Stimulated activated CD8-positive, alpha-beta memory T cell treated with anti-CD3 and anti-CD28 coated beads, Interleukin-7, amount 100 ng/mL, for 1 hour (primary cell): ENCODE measurements around the gene RNASE3.
"Not testable (repeated sequence)": the region's sequence is repeated elsewhere in the genome, so short reads cannot be mapped to it uniquely, and the experiment has no call there.

Experiments used
- DNase-seq, 2 donors: peaks; one replicate each; pipeline ENCODE4 v3.0.0-alpha.2; 2020; ENCODE audit warnings: low read depth in 2 of 2

The RNASE3 gene

GRCh38 chr14:20891126-20891825 is at the start of gene RNASE3:
Gene RNASE3, plus strand, starts transcription at chr14:20891385. Its CDS starts 302 bp downstream, at chr14:20891687.
- DNase-seq, result not testable (repeated sequence)

- DNase-seq, result no peak
These were observed 44.6 kb upstream of the RNASE3 start for GRCh38 chr14:20846560-20846959.

- DNase-seq, result no peak
These were observed 42.8 kb upstream of the RNASE3 start for GRCh38 chr14:20848316-20848954.

GRCh38 chr14:20848955-20849570 is 42.1 kb upstream of the RNASE3 start:
- no peak for DNase-seq

GRCh38 chr14:20853042-20853441 is 38.1 kb upstream of the RNASE3 start:
- no peak for DNase-seq

GRCh38 chr14:20855652-20856291 is 35.4 kb upstream of the RNASE3 start:
- DNase-seq, result no peak

GRCh38 chr14:20857207-20857606 is 34.0 kb upstream of the RNASE3 start:
- DNase-seq, result no peak

- peak; percentile 34 to 62 for DNase-seq
These were observed 33.4 kb upstream of the RNASE3 start for GRCh38 chr14:20857630-20858261.

GRCh38 chr14:20866194-20866593 is 25.0 kb upstream of the RNASE3 start:
- DNase-seq, result no peak

GRCh38 chr14:20866963-20867362 is 24.2 kb upstream of the RNASE3 start:
- DNase-seq, result no peak

GRCh38 chr14:20873370-20874177 is 17.6 kb upstream of the RNASE3 start:
- peak; percentile 45 to 55 for DNase-seq

- DNase-seq, result no peak
These were observed 14.2 kb upstream of the RNASE3 start for GRCh38 chr14:20877016-20877415.

GRCh38 chr14:20878695-20879094 is 12.5 kb upstream of the RNASE3 start:
- no peak for DNase-seq

- DNase-seq, result not testable (repeated sequence)
These were observed 10.0 kb upstream of the RNASE3 start for GRCh38 chr14:20881229-20881628.

GRCh38 chr14:20882787-20883186 is 8.4 kb upstream of the RNASE3 start:
- not testable (repeated sequence) for DNase-seq

- not testable (repeated sequence) for DNase-seq
These were observed 2.8 kb upstream of the RNASE3 start for GRCh38 chr14:20888411-20888810.

- not testable (repeated sequence) for DNase-seq
These were observed 4.1 kb downstream of the RNASE3 start for GRCh38 chr14:20895322-20895721.

GRCh38 chr14:20904393-20905029 is 13.3 kb downstream of the RNASE3 start:
- DNase-seq, result no peak

- no peak for DNase-seq
These were observed 14.5 kb downstream of the RNASE3 start for GRCh38 chr14:20905676-20906075.

GRCh38 chr14:20907214-20907613 is 16.0 kb downstream of the RNASE3 start:
- DNase-seq, result no peak

GRCh38 chr14:20910822-20911221 is 19.6 kb downstream of the RNASE3 start:
- DNase-seq, result not testable (repeated sequence)
